Measurements from ENCODE around the gene TMEM266.

TMEM266 gene

DNA sequence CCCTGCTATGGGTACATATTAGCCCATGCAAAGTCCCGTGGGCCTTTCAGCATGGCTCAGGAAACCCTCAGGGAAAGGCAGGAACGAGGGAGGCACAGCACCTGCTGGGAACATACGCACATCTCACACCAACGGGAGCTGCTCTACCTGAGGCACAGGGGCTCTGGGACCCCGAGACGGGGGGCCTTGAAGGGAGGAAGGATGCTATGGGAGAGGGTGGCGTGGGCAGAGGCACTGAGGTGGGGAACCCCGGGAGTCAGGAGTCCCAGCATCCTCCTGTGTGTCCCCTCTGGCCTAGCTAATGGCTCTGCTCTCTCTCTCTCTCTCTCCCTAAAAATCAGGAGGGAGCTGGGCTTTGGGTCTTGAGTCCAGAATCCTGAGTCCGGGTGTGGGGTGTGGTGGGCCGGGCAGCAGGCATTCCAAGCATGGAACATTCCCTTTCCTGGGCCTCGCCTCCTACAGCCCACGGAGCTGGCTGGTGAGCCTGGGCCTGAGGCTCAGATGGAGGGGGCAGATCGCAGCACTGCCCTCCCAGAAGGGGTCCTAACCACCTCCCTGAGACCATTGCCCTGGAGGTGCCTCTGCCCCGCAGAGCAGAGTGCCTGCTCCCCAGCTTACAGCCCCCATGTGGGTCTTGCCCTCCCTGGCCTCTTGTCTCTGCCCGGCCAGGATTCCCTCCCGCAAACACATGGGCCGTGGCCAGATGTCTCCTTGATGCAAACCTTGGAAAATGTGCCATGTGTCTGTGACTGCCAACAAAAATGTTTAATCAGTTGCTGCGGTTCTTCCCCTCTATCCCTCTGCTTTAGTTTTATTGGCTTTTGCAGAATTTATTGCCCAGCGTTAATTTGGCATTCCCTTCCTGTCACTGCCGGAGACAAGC, 101.6 kb downstream of the TMEM266 start:
- no peak for DNase-seq (ENCODE audit: low read depth in 1 of 2, low spot score in 1 of 2)

DNA sequence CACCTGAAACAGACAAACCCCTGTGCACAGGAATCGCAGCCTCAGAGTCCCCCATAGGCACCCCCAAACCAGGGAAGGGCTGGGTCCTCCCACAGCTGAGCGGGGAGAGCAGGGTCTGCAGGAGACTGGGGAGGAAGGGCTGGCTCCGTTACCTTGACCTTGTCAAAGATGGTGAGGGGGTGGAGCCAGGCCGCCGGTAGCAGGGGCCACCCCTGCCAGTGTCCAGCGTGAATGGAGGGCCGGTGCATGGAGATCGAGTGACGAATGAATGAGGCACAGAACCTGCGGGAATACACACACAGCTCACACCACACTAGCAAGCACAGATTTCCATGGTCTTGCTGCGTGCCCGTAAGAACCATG, 102.2 kb downstream of the TMEM266 start:
- DNase-seq (ENCODE audit: low read depth in 1 of 2, low spot score in 1 of 2), result no peak

DNA sequence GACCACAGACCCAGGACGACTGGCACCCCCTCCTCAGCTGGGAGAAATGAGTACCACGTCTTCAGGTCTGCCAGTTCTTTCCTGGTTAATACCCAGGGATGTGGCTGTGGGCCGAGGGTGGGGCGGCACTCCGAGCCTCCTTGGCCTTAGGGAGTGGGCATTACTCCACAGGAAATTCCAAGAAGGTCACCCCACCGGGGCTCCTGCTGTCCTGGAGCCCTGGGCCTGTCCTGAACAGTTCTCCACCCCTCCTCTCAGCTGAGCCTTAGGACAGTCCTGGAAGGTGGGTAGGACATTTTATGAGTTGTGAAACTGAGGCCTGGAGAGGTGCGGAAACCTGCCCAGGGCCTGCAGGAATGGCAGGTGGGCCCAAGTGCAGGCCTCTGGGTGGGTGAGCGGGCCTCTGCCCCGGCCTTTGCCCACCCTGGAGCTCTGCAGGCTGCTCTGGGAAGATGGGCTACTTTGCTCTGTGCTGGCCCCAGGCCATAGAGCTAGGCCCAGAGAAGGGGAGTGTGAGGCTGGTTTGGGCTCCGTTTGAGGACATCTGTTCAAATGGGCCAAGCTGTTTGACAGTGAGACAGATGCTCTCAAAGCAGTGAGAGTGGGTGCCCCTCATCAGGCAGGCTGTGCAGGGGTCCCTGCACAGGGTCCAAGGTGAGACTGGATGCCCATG, 103.1 kb downstream of the TMEM266 start:
- no peak for DNase-seq (ENCODE audit: low read depth in 1 of 2, low spot score in 1 of 2)

DNA sequence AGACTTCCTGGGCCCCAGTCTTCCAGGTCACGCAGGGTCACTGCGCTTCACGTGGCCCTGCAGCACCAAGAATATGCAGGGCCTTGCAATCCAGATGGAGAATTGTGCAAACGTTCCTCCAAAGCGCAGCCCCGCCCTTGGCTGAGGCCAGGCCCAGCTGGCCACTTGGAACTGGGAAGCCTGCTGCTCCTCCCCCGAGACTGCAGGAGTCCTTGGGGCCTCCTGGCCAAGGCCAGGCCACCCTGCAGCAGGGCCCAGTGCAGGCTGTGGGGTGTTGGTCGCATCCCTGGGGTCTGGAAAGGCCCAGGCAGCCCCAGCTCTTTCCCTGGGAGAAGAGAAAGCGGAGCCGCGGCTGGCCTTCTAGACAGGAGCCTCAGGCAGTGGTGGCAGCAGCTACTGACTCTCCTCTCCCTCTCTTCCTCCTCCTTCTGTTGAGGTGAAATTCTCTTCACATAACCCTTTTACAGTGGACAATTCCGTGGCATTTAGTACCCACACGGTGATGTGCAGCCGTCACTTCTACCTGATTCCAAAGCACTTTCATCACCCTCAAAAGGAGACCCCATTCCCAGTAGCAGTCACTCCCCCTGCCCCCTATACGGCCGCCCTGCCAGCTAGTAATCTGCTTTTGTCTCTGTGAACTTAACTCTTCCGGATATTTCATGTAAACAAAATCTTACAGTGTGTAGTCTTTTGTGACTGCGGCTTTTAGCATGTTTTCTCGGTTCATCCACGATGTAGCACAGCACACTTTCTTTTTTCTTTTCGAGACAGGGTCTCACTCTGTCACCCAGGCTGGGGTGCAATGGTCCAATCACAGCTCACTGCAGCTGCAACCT, 103.9 kb downstream of the TMEM266 start:
- DNase-seq (ENCODE audit: low read depth in 1 of 2, low spot score in 1 of 2), result no peak

DNA sequence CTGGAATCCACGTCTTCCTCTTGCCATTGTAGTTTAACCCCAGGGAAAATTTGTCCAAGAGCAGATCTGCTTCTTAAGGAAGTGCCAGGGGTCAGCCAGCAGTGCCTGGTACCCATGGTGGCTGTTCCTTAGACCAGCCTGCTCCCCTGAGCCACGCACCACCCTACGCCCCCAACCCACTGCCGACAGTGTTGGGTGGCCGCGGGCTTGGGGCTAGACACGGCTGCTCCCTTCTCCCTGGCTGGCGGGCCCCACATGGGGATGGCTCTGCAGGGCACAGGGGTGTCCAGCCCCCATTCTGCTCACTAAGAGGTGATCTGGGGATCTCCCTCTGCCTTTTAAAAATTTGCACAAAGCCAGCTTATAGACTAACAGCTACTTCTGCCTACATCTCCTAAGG, 104.8 kb downstream of the TMEM266 start:
- DNase-seq (ENCODE audit: low read depth in 1 of 2, low spot score in 1 of 2), result no peak

DNA sequence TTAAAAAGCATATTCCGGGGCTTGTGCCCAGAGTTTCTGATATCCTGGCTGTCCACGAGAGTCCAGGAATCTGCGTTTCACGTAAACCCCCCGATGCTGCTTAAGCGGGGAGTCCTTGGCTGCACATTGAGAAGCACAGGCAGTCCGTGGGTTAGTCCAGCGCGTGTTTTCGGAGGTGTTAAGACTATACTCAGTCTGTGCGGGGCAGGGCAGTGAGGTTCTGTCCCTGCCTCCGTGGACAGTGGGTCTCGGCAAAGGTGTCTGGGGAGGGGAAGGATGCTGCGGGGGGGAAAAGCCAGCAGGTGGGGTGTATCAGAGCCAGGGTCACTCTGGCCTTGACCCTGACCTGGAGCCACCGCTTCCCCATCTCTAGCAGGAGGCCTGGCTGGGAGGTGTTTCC, 106.2 kb downstream of the TMEM266 start:
- DNase-seq (ENCODE audit: low read depth in 1 of 2, low spot score in 1 of 2), result no peak

DNA sequence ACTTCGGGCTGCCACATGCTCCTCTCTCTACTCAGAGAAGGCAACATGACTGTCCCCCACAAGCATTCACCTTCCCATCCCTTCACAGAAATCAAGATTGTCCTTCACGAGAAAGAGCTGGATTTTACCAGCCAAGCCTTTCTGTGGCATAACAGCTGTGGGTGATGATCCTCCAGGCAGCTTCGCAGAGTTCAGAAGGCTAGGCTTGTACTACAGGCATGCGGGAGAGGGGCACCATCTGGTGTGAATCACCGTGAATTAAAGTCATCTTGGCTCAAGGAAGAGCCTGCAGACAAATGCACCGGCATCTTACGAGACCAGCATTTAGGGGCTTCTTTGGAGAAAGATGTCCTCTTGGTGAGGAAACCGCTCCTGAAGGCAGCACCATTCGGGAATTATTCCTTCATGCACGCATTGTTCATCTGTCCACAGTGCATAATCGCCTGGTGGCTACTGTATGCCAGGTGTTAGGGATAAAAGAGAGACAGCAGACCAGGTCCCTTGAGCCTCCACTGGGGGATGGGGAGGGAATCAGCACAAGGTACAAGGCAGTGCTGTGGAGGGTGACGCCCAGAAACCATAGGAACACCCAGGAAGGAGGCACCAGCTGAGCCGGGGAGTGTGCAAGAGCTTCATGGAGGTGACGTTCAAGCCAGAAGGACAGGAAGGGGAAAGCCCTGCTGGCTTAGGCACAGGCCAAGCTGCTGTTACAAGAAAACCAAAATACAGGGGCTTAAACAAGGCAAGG, 108.6 kb downstream of the TMEM266 start:
- DNase-seq (ENCODE audit: low read depth in 1 of 2, low spot score in 1 of 2), result no peak

DNA sequence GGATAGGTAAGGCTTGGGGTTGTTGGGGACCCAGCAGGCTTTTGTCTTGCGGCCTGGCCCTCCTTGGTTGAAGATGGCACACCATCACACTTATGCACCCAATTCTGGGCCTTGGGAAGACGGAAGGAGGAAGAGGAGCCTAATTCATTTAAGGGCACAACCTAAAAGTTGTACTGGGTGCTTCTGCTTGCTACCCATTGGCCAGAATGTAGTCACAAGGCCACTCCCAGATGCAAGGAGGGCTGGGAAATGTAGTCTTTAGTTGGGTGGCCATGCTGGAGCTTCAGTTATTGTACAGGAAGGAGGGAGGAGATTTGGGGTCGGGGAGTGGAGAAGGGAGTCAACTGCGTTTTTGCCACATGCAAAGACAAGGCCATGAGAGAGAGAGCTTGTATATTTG, 109.2 kb downstream of the TMEM266 start:
- no peak for DNase-seq (ENCODE audit: low read depth in 1 of 2, low spot score in 1 of 2)

DNA sequence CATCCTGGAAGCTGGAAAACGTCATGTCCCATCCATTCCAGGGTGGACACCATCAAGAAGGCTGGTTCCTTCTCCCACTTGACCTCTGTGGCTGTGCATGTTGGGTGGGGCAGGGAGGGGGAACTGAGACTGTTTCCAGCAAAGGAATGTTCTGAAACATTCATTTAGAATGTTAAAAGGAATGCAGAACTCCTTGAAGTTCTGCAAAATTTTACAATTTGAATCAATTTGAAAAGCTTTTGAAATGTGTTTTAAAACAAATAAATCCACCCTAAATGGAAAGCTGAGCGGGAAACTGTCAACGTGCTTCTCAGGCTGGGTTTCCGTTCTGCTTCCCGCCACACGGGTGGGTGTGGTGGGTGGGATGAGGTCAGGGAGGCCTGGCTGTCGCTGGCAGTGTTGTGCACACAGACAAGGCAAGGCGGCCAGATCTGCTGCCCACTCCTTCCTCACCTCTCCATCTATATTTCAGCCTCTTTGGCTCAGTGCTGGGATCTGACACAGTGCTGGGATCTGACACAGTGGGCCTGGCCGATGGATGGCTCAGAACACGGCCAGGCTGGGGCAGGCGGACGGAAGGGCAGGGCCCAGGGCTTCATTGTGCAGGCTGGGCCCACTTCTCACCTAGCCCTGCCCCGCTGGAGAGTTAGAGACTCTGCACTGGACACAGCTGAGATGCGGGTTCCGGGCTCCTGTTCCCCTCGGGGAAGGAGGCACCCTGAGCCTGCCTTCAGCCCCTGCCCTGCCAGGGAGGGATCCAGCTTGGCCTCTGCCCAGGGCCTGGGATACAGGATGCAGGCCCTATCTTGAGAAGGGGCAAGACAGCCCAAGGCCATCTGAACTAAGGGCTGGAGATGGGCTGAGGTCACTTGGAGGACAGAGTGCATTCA, 110.4 kb downstream of the TMEM266 start:
- no peak for DNase-seq (ENCODE audit: low read depth in 1 of 2, low spot score in 1 of 2)

DNA sequence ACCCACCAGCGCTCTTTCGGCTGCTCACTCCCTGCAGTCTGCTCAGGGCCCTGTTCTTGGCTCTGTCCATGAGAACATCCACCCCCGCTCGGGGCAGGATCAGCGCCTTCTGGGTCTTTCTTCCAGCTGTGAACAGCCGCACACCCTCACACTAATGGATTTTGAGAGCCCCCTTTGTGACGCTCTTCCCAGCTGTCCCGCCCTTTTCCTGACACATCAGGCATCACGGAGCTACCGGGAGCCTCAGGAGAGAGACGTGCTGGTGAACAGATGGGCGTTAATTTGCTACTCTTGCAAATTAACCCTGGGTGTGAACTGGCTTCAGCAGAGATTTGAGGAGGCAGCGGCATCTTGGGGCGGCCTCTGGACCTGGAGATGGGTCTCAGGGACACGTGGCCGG, 113.0 kb downstream of the TMEM266 start:
- no peak for DNase-seq (ENCODE audit: low read depth in 1 of 2, low spot score in 1 of 2)

DNA sequence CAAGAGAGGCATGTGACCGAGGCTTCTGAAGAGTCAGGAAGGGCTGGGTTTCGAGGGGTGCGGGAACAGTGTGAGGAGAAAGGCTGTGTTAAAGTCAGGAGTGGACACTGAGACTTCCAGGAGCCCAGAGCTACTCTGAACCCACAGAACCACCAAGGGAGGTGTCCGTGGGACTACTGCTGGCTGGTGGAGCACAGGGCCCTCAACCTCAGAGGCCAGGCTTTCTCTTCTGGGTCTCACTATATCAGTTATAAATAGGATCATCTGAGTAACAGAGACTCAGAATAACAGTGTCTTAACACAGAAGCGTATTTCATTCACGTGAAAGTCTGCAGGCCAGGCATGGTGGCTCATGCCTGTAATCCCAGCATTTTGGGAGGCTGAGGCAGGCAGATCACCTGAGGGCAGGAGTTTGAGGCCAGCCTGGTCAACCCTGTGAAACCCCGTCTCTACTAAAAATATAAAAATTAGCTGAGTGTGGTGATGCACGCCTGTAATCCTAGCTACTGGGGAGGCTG, 113.6 kb downstream of the TMEM266 start:
- DNase-seq (ENCODE audit: low read depth in 1 of 2, low spot score in 1 of 2), result no peak

DNA sequence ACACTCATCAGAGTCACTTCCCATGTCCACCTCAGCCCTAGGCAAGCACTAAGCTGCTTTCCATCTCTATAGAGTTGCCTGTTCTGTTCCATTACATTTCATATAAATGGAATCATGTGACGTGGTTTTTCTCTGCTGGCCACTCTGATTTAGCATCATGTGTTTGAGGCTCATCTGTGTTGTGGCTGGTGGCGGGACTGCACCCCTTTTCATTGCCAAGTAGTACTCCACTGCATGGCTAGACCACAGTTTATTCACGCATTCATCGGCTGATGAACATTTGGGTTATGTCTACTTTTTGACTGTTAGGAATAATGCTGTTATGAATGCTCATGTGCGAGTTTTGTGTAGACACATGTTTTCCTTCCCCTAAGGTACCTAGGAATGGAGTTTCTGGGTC, 114.9 kb downstream of the TMEM266 start:
- DNase-seq (ENCODE audit: low read depth in 1 of 2, low spot score in 1 of 2), result no peak

DNA sequence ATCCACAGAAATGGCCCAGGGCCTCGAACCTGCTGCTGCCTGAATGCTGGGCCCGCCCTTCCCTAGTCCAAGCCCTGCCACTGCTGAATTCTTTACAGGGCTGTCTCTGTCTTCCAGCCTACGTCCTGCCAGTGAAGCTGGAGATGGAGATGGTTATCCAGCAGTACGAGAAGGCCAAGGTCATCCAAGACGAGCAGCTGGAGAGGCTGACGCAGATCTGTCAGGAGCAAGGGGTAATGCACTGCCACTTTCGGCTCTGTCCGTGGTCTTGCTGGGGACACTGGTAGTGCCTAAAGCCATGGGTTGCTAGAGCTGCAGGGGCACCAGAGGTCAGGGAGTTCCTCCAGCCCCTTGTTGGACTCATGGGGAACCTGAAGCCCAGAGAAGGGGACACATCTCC, 115.7 kb downstream of the TMEM266 start:
- DNase-seq (ENCODE audit: low read depth in 1 of 2, low spot score in 1 of 2), result no peak

DNA sequence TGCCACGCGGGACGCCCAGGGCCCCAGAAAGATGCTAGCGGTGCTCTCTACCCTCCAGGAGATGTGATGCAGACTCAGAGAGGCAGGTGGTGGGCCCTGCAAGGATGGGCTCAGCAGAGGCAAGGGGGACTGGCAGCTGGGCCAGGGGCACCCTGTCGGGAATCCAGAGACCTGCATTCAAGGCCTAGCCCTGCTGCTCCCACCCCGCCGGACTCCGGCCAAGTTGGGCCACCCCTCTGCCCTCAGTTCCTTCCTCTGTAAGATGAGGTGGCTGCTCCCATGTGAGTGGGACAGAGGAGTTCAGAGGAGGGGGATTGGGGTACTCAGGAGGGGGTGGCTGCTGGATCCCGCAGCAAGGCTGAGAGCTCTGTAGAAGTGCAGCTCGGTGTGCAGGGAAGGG, 116.3 kb downstream of the TMEM266 start:
- no peak for DNase-seq (ENCODE audit: low read depth in 1 of 2, low spot score in 1 of 2)

DNA sequence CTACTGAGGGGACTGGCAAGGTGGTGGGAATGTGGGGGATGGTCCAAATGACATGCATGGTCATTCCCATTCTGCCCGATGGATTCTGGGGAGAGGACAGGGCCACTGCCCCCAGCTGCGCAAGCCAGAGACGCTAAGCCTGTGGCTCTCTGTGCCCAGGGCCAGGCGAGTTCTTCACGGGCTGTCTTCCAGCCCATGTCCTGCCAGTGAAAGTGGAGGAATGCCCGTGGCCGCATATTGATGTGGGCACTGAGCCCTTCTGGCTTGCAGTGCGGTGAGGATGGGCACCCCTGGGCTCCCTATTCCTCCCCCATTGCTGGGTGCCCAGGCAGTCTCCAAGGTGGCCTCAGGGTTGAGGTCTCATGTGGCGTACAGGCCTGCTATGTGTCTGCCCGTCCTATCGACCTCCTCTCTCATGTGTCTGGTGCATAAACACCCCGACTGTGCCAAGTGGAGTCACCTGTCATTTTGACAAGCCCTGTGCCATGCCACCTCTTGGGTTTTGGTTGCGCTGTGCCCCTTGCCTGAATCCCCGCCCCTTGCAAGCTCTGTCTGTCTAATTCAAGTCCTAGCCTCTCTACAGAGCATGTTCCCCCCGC, 116.8 kb downstream of the TMEM266 start:
- DNase-seq (ENCODE audit: low read depth in 1 of 2, low spot score in 1 of 2), result no peak

DNA sequence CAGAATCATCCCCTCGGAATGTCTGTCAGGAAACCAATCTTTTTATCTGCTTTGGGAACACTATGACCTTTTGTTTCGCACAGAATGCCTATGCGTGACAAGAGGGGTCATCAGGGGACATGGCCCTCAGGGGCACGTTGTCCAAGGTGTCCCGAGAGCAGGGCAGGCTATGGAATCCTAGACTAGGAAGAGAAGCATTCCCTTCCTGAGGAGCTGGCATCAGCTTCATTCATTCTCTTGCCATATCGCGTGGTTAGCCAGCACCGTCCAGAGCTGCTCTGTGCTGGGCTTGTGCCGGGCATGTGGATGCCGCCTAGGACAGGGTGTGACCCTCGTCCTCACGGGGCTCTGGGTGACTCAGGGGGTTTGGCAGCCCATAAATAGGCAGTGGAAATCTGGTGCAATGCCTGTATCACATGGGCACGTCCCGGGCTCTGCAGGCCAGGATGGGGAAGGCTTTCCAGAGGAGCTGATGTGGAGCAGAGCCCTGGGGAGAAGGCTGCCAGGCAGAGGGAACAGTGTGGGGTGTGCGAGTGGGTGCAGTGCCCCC, 117.8 kb downstream of the TMEM266 start:
- DNase-seq (ENCODE audit: low read depth in 1 of 2, low spot score in 1 of 2), result no peak

DNA sequence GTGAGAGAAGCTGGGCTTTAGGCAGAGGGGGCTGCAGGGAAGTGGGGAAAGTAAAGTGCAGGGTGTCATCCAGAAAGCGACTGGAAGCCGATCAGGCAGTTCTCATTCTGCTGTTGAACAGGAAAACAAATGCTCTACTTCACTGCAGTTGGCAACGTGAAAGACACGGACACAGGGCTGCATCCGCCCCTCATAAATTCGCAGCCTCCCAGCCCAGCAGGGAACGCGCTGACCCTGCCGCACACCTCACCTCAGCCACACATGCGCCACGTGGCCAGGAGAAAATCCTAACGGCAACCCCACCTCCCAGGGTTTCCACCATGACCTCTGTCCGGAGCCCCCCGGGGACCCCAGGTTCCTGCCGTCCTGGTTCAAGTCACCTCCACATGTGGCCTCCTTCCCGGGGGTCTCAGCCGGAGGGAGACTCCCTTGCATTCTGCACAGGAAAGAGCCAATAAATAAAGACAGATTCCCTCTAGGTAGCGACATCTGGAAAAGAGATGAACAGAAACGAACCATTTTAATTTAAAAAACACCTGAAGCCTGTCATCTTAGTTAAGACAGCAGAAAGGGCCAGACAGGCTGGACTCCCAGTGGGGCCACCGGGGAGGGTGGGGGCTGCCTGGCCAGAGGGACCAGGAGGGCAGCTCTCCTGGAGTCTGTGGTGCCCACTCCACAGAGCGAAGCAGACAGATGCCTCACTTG, 118.7 kb downstream of the TMEM266 start:
- DNase-seq (ENCODE audit: low read depth in 1 of 2, low spot score in 1 of 2), result no peak

DNA sequence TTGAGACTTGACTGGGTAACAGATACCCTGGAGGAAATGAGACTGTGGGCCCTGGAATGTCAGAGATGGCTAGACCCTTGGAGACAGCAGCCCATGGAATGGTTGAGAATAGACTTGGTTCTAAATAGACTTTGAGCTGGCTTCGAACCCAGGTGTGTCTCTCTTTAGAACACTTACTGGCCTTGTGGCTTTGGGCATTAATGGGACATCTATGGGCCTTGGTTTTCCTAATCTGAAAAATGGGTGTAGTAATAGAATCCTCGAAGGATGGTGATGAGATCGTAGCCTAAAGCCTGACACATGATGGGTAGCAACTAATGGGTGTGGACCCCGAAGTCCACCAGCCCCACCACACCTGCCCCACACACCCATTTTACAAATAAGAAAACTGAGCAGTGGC, 119.2 kb downstream of the TMEM266 start:
- no peak for DNase-seq (ENCODE audit: low read depth in 1 of 2, low spot score in 1 of 2)

DNA sequence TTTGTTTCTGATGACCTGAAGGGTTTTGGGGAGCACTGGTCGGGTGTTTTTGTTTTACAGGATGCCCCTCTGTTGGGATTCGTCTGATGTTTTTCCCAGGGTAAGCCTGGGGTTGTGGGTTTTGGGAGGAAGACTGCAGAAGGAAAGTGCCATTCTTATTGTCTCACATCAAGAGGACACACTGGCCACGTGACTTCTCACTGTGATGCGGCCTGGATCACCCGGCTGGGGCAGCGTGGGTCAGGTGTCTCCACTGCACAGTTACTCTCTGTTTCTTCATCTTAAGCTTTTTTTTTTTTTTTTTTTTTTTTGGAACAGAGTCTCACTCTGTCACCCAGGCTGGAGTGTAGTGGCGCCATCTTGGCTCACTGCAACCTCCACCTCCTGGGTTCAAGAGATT, 120.5 kb downstream of the TMEM266 start:
- no peak for DNase-seq (ENCODE audit: low read depth in 1 of 2, low spot score in 1 of 2)
